B cell (primary cell): Measurements from ENCODE around the gene HIC1. TPM values are rescaled to one million over a fixed set of nuclear protein-coding genes. Genes with fewer than 3 reads are reported as not detected.
A peak's percentile ranks its signal among the peaks of the same experiment; 100 is the strongest.

ENCODE experiments used
- ATAC-seq: fragments of 200-7000 bp; cut with Tn5 transposase; one replicate; pipeline ENCODE4 v1.10.0; 2021; ENCODE audit warnings: low read depth, mild to moderate bottlenecking, moderate number of reproducible peaks, moderate library complexity
- CTCF ChIA-PET: fragments of 350-600 bp; sonication (Branson Sonifier 250); formaldehyde crosslinking; loops from one replicate; lab custom pipeline; 2021; ENCODE audit warnings: antibody characterized with exemption, inconsistent platforms; lab: Charles Lee
- POLR2A ChIA-PET: fragments of 350-600 bp; sonication (Branson Sonifier 250); formaldehyde crosslinking; loops from one replicate; lab custom pipeline; 2021; ENCODE audit warnings: antibody characterized with exemption; lab: Charles Lee
- DNase-seq: peaks from one replicate; pipeline ENCODE4 v3.0.0; 2013
- H2AFZ ChIP-seq: 2 replicates; pipeline ENCODE4 v1.6.1; 2012; ENCODE audit warnings: mild to moderate bottlenecking, low read depth, low read length; ENCODE audit not compliant: insufficient read depth, poor library complexity, severe bottlenecking
- H3K27ac ChIP-seq, 2 donors: 1 replicate in 1 of 2; 2 replicates in 1 of 2; pipeline ENCODE4 v1.5.1; 2012 to 2013; ENCODE audit warnings: low read length in 2 of 2, mild to moderate bottlenecking in 2 of 2, moderate library complexity in 1 of 2
- H3K27me3 ChIP-seq, 4 experiments: fragments of 200-600 bp in 1 of 4; sonication (generic) in 1 of 4; replicated peaks in 1 of 4; 1 replicate in 2 of 4; 2 replicates in 2 of 4; pipeline versions ENCODE4 v1.6.1 to v1.7.0; 2013 to 2016; ENCODE audit warnings: low read length in 3 of 4, mild to moderate bottlenecking in 2 of 4, mixed read lengths in 1 of 4, moderate library complexity in 1 of 4; ENCODE audit not compliant: insufficient read depth in 4 of 4, control insufficient read depth in 3 of 4; ENCODE audit errors: control extremely low read depth in 1 of 4
- H3K36me3 ChIP-seq, 2 experiments: replicated peaks in 1 of 2; 1 replicate in 1 of 2; 2 replicates in 1 of 2; pipeline versions ENCODE4 v1.6.1 to v1.7.1; 2013; ENCODE audit warnings: low read length in 1 of 2; ENCODE audit not compliant: insufficient read depth in 2 of 2, control insufficient read depth in 1 of 2; ENCODE audit errors: control extremely low read depth in 1 of 2, extremely low read depth in 1 of 2
- H3K4me1 ChIP-seq, 2 donors: fragments of 200-600 bp in 1 of 2; sonication (generic) in 1 of 2; 1 replicate in 1 of 2; 2 replicates in 1 of 2; pipeline versions ENCODE4 v1.5.1 to v1.6.1; 2013 to 2017; ENCODE audit warnings: low read length in 2 of 2; ENCODE audit not compliant: control insufficient read depth in 2 of 2, insufficient read depth in 2 of 2
- H3K4me2 ChIP-seq: replicated peaks from 2 replicates; pipeline ENCODE3; 2012; ENCODE audit warnings: mild to moderate bottlenecking, low read depth, low read length; ENCODE audit not compliant: poor library complexity, severe bottlenecking
- H3K4me3 ChIP-seq, 5 experiments: fragments of 200-600 bp in 1 of 5; sonication (generic) in 1 of 5; 1 replicate in 3 of 5; 2 replicates in 2 of 5; pipeline versions ENCODE4 v1.5.1 to v1.7.0; 2011 to 2016; ENCODE audit warnings: low read length in 4 of 5, mild to moderate bottlenecking in 4 of 5, low read depth in 2 of 5, control low read depth in 1 of 5, moderate library complexity in 1 of 5; ENCODE audit not compliant: insufficient read depth in 1 of 5; ENCODE audit errors: control extremely low read depth in 1 of 5, extremely low read depth in 1 of 5
- H3K79me2 ChIP-seq: fragments of 200-600 bp; sonication (generic); one replicate; pipeline ENCODE4 v1.6.0; 2016; ENCODE audit warnings: low read length; ENCODE audit not compliant: control insufficient read depth, insufficient read depth
- H3K9ac ChIP-seq: fragments of 200-600 bp; sonication (generic); 2 replicates; pipeline ENCODE4 v1.6.1; 2017; ENCODE audit warnings: mild to moderate bottlenecking, low read length, moderate library complexity
- H3K9me3 ChIP-seq, 3 donors: one replicate each; pipeline versions ENCODE4 v1.6.1 to v1.7.1; 2013; ENCODE audit warnings: low read length in 2 of 3; ENCODE audit not compliant: control insufficient read depth in 2 of 3, insufficient read depth in 1 of 3; ENCODE audit errors: control extremely low read depth in 1 of 3
- H4K20me1 ChIP-seq: 2 replicates; pipeline ENCODE4 v1.6.0; 2012; ENCODE audit warnings: mild to moderate bottlenecking, low read length; ENCODE audit not compliant: insufficient read depth, control insufficient read depth, poor library complexity, severe bottlenecking
- H3K27ac Mint-ChIP-seq: one replicate; pipeline ENCODE4 v1.8.0; 2021; ENCODE audit warnings: mixed read lengths
- H3K27me3 Mint-ChIP-seq: one replicate; pipeline ENCODE4 v1.8.0; 2021; ENCODE audit warnings: mixed read lengths
- H3K4me1 Mint-ChIP-seq: one replicate; pipeline ENCODE4 v1.8.0; 2021; ENCODE audit warnings: mixed read lengths
- H3K4me3 Mint-ChIP-seq: one replicate; pipeline ENCODE4 v1.8.0; 2021; ENCODE audit warnings: mixed read lengths
- H3K9me3 Mint-ChIP-seq: one replicate; pipeline ENCODE4 v1.8.0; 2022; ENCODE audit warnings: mixed read lengths; ENCODE audit not compliant: insufficient read depth
- EZH2 ChIP-seq: IDR thresholded peaks from 2 replicates; pipeline ENCODE4 v1.6.1; 2012; ENCODE audit warnings: borderline replicate concordance, low read depth, mild to moderate bottlenecking, moderate library complexity, low read length; ENCODE audit not compliant: insufficient read depth, poor library complexity, severe bottlenecking
- WGBS: methylation state at CpG from one replicate; pipeline ENCODE4 v1.1.5; 2013; ENCODE audit warnings: missing lambda C conversion rate; ENCODE audit not compliant: insufficient coverage; 5-methylcytosine and 5-hydroxymethylcytosine counted together
- intact Hi-C: fragments of 100-400 bp; cut with micrococcal nuclease; formaldehyde crosslinking; loops from one replicate; pipeline ENCODE4 v1.10.0; 2022
- polyA plus RNA-seq: library from polyadenylated mRNA; depleted of rRNA; stranded (reverse); fragments of >200 nt; gene quantifications from 2 replicates; pipeline ENCODE4 v1.2.3, GENCODE V29; 2012
- total RNA-seq, 2 donors: library from RNA; stranded (reverse); fragments of 120-200 nt in 1 of 2; gene quantifications; 1 replicate in 1 of 2; 2 replicates in 1 of 2; pipeline versions ENCODE4 v1.2.3 to v1.2.4, GENCODE V29; 2013 to 2022
- TF ChIP-seq, protein P1 (sequence below): fragments of 200-600 bp; IDR thresholded peaks from one replicate; pipeline ENCODE4 v1.8.0; 2022; ENCODE audit warnings: antibody characterized with exemption, mild to moderate bottlenecking

HIC1 gene
- total and polyA plus RNA-seq, 2 donors (not counting 1 experiment from before 2014, with no cell fraction given), result 0.46 to 1.9 TPM

DNA sequence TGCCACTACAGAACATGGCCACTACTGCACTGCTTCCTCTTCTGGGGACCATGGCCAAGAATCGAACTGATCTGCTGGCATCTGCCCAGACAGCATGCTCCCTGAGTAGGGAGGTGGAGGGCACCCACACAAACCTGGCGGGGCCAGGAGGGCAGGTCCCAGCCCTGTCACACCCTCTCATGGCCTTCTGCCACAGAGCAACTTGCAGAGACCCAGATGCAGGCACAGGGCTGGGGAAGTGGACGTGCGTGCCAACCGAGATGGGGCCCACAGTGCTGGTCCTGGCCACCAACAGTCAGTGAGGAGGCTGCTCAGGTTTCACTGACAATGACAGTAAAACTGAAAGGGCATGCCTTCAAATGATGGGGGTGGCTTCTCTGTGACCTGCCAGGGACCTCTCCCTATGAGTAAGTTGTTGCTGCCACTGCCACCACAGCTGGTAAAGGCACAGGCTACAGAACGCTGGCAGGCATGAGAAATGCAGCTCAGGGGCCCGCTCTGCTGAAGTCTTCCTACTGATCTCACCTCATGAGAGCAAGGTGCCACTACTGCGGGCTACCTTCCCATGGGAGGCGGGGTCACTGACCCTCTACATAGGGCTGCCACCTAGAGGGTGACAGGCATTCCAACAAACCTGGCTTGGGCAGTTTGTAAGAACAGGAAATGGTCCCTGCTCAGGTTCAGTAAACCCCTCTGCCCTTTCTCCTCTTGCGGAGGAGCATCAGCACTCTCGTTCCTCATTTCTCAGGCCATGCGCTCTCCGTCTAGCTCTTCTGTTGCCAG lies 15.5 kb downstream of the HIC1 start:
- no peak overlapping the region for H3K27ac ChIP-seq
- peak; percentile 33 for DNase-seq
- H3K27me3 ChIP-seq, result no peaks in the 10 kb centered on the region
- ChIA-PET POLR2A (no interaction called here), CTCF (interaction anchor here (0.6 to 5.4 kb wide), 5 partner anchors 11 to 175 kb away, joined by 3 to 28 read pairs (median 12); partner anchors contain the start of gene HIC1)
- no peak for TF ChIP-seq EZH2
- TF ChIP-seq, protein P1, sequence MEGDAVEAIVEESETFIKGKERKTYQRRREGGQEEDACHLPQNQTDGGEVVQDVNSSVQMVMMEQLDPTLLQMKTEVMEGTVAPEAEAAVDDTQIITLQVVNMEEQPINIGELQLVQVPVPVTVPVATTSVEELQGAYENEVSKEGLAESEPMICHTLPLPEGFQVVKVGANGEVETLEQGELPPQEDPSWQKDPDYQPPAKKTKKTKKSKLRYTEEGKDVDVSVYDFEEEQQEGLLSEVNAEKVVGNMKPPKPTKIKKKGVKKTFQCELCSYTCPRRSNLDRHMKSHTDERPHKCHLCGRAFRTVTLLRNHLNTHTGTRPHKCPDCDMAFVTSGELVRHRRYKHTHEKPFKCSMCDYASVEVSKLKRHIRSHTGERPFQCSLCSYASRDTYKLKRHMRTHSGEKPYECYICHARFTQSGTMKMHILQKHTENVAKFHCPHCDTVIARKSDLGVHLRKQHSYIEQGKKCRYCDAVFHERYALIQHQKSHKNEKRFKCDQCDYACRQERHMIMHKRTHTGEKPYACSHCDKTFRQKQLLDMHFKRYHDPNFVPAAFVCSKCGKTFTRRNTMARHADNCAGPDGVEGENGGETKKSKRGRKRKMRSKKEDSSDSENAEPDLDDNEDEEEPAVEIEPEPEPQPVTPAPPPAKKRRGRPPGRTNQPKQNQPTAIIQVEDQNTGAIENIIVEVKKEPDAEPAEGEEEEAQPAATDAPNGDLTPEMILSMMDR, result no peak
- Mint-ChIP-seq H3K9me3 (no peaks in the 10 kb centered on the region), H3K27ac (peak overlapping the region; percentile 50), H3K4me3 (no peak overlapping the region), H3K4me1 (peaks cover 28% of the 10 kb centered on the region), H3K27me3 (no peaks in the 10 kb centered on the region)
- H3K79me2 ChIP-seq, result no peaks in the 10 kb centered on the region
- no peaks in the 10 kb centered on the region for H3K9me3 ChIP-seq
- H3K4me1 ChIP-seq, result peaks cover 2 to 26% of the 10 kb centered on the region in 2 donors
- H2AFZ ChIP-seq, result no peak overlapping the region
- peaks cover 2 to 17% of the 10 kb centered on the region in 2 experiments for H3K36me3 ChIP-seq
- peak overlapping the region; percentile 1 for H3K4me2 ChIP-seq
- intact Hi-C loops, result no loop called here
- H3K9ac ChIP-seq, result no peak overlapping the region
- no peak overlapping the region for H3K4me3 ChIP-seq
- WGBS, result 60% methylated on average over 12 of the region's 13 CpGs
- peak; percentile 71 for ATAC-seq
- H4K20me1 ChIP-seq, result no peaks in the 10 kb centered on the region

DNA sequence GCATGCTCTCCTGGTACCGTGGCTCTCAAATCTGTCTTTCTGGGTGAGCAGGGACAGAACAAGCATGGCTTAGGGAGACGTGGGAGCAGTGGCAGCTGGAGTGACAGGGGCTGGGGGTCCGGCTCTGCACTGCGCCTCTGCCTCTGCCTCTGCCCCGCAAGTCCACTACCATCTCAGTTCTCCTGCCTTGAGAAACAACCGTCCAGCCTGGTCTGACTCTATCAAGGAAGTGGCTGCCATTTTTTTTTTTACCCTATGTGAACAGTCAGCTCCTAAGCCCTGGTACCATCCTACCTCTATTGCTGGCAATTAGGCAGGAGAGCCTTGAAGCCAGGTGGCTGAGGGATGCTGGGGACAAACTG lies 16.1 kb downstream of the HIC1 start:
- ATAC-seq (no peak), DNase-seq (no peak)
- Histone ChIP-seq H3K4me1 (peaks cover 7 to 27% of the 10 kb centered on the region in 2 donors), H3K4me2 (peak overlapping the region; percentile 1), H3K9me3 (no peaks in the 10 kb centered on the region), H4K20me1 (no peaks in the 10 kb centered on the region), H3K36me3 (peaks cover 2 to 14% of the 10 kb centered on the region in 2 experiments), H3K27ac (no peak overlapping the region), H3K27me3 (no peaks in the 10 kb centered on the region), H3K9ac (no peak overlapping the region), H2AFZ (no peak overlapping the region), H3K79me2 (no peaks in the 10 kb centered on the region), H3K4me3 (no peak overlapping the region)
- Mint-ChIP-seq H3K9me3 (no peaks in the 10 kb centered on the region), H3K27me3 (no peaks in the 10 kb centered on the region), H3K27ac (peak overlapping the region; percentile 50), H3K4me1 (peaks cover 25% of the 10 kb centered on the region), H3K4me3 (no peak overlapping the region)
- WGBS, result 83% methylated on average over 6 of the region's 6 CpGs
- TF ChIP-seq, protein P1, result no peak
- TF ChIP-seq EZH2, result no peak
- ChIA-PET POLR2A (no interaction called here), CTCF (interaction anchor here (0.6 to 5.4 kb wide), 5 partner anchors 10 to 1070 kb away, joined by 4 to 28 read pairs (median 12); partner anchors contain the start of gene HIC1)
- intact Hi-C loops, result no loop called here
